Measurements from ENCODE around the gene RCC2. TPM values are rescaled to one million over a fixed set of nuclear protein-coding genes. Genes with fewer than 3 reads are reported as not detected.

Gene RCC2
- total RNA-seq, 4 donors from 2014 or later: 5.7 to 11.5 (median 7.8) TPM

DNA sequence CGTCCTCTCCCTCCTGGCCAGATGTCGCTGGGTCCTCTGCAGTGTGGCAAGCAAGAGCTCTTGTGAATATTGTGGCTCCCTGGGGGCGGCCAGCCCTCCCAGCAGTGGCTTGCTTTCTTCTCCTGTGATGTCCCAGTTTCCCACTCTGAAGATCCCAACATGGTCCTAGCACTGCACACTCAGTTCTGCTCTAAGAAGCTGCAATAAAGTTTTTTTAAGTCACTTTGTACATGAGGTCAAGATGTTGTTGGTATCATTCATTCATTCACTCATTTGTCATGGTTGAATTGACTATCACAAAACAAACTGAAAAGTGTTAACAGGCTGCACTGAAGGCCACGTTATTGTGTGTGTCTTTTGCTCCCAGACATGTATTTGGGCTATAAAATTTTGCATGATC, 75.7 kb downstream of the RCC2 start:
- Histone ChIP-seq H3K9me3 (no peaks in the 10 kb centered on the region), H3K4me3 (no peak overlapping the region), H3K4me1 (no peaks in the 10 kb centered on the region), H3K27ac (no peak overlapping the region), H3K36me3 (no peaks in the 10 kb centered on the region), H3K27me3 (peaks cover 7 to 11% (median 8%) of the 10 kb centered on the region in 3 donors)
- no peak for DNase-seq
- TF ChIP-seq, protein P1, sequence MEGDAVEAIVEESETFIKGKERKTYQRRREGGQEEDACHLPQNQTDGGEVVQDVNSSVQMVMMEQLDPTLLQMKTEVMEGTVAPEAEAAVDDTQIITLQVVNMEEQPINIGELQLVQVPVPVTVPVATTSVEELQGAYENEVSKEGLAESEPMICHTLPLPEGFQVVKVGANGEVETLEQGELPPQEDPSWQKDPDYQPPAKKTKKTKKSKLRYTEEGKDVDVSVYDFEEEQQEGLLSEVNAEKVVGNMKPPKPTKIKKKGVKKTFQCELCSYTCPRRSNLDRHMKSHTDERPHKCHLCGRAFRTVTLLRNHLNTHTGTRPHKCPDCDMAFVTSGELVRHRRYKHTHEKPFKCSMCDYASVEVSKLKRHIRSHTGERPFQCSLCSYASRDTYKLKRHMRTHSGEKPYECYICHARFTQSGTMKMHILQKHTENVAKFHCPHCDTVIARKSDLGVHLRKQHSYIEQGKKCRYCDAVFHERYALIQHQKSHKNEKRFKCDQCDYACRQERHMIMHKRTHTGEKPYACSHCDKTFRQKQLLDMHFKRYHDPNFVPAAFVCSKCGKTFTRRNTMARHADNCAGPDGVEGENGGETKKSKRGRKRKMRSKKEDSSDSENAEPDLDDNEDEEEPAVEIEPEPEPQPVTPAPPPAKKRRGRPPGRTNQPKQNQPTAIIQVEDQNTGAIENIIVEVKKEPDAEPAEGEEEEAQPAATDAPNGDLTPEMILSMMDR (IDR thresholded peaks at IDR 0.05 in 4 of 5, conservative IDR thresholded peaks at IDR 0.05 in 1 of 5): no peak
- no peak for TF ChIP-seq POLR2A (IDR thresholded peaks at IDR 0.05)
- intact Hi-C loops (cut with DNase I; ENCODE audit: low total_unique reads) (no loop called here), in situ Hi-C loops (cut with MboI; ENCODE audit: low sequenced_read_pairs in 4 of 4) (no loop called here)
- no peak for ATAC-seq

DNA sequence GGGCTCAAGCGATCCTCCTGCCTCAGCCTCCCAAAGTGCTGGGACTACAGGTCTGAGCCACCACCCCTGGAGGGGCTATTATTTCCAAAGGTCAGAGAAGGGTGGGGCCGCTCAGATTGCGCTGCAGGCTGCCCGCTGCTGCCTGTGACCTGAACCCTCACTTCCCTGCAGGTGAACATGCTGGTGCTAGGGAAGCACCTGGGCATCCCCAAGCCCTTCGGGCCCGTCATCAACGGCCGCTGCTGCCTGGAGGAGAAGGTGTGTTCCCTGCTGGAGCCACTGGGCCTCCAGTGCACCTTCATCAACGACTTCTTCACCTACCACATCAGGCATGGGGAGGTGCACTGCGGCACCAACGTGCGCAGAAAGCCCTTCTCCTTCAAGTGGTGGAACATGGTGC, 76.1 kb downstream of the RCC2 start:
- H3K4me1 ChIP-seq: no peaks in the 10 kb centered on the region
- ATAC-seq: no peak
- in situ Hi-C loops (cut with MboI; ENCODE audit: low sequenced_read_pairs in 4 of 4): no loop called here
- DNase-seq: no peak
- H3K27me3 ChIP-seq: peaks cover 7 to 11% (median 8%) of the 10 kb centered on the region in 3 donors
- no peak for TF ChIP-seq POLR2A (IDR thresholded peaks at IDR 0.05)
- TF ChIP-seq, protein P1 (IDR thresholded peaks at IDR 0.05 in 4 of 5, conservative IDR thresholded peaks at IDR 0.05 in 1 of 5): no peak
- H3K27ac ChIP-seq: no peak overlapping the region
- intact Hi-C loops (cut with DNase I; ENCODE audit: low total_unique reads): no loop called here
- no peak overlapping the region for H3K4me3 ChIP-seq
- no peaks in the 10 kb centered on the region for H3K36me3 ChIP-seq
- H3K9me3 ChIP-seq: no peaks in the 10 kb centered on the region

DNA sequence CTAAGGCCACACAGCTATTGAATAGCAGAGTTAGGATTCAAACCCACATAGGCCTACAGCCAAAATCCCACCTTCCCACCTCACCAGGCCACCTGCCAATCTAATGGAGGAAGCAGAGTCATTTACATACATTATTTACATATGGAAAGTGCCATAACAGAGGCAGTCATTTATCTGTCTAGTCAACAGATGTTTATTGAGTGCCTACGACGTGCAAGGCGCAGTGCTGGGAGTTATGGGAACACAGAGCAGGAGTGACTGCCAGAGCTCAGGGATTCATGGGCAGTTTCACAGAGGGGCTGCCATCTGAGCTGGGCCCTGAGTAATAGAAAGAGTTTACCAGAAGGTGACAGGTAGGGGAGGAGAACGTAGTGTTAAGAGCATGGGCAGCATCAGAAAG, 77.8 kb downstream of the RCC2 start:
- no peak for ATAC-seq
- no peak overlapping the region for H3K27ac ChIP-seq
- no peak overlapping the region for H3K4me3 ChIP-seq
- no peaks in the 10 kb centered on the region for H3K36me3 ChIP-seq
- no peaks in the 10 kb centered on the region for H3K9me3 ChIP-seq
- intact Hi-C loops (cut with DNase I; ENCODE audit: low total_unique reads) (no loop called here), in situ Hi-C loops (cut with MboI; ENCODE audit: low sequenced_read_pairs in 4 of 4) (no loop called here)
- TF ChIP-seq POLR2A (IDR thresholded peaks at IDR 0.05): no peak
- TF ChIP-seq, protein P1 (IDR thresholded peaks at IDR 0.05 in 4 of 5, conservative IDR thresholded peaks at IDR 0.05 in 1 of 5): no peak
- DNase-seq: no peak
- no peaks in the 10 kb centered on the region for H3K4me1 ChIP-seq
- H3K27me3 ChIP-seq: peaks cover 7 to 11% (median 8%) of the 10 kb centered on the region in 3 donors

DNA sequence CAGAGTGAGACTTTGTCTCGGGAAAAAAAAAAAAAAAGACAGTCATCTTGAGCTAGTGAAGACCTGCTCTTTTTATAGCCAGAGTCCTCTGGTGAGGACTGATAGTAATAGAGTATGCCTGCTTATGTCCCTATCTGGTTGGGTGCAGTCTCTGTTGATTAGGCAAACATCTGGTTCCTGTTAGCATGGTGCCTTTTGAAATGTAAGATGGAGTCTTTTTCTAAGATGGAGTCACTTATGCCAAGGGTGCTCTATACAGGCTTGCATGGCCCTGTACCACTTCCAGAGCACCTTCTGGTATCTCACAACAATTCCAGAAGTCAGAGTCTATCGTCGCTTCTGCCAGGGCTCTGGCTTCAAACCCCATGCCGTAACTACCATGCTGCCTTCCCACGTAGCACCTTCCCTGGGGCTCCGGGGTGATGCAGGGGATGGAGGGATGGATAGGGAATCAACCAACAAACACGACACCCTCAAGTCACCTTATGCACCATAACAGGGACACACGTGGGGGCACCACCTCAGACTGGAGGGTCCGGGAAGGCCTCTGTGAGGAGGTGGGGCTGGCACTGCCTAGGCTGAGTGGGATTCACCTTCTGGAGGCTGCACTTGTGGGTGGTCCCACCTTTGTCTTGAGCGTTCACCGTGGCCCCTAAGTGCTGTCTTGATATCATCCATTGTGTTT, 79.1 kb downstream of the RCC2 start:
- DNase-seq (no peak), ATAC-seq (peak in 1 of 2 donors; percentile 26)
- TF ChIP-seq, protein P1 (IDR thresholded peaks at IDR 0.05 in 4 of 5, conservative IDR thresholded peaks at IDR 0.05 in 1 of 5): no peak
- TF ChIP-seq POLR2A (IDR thresholded peaks at IDR 0.05): no peak
- Histone ChIP-seq H3K9me3 (no peaks in the 10 kb centered on the region), H3K27me3 (peaks cover 5 to 11% (median 8%) of the 10 kb centered on the region in 3 donors), H3K36me3 (no peaks in the 10 kb centered on the region), H3K4me3 (no peak overlapping the region), H3K4me1 (no peaks in the 10 kb centered on the region), H3K27ac (no peak overlapping the region)
- intact Hi-C loops (cut with DNase I; ENCODE audit: low total_unique reads): no loop called here
- in situ Hi-C loops (cut with MboI; ENCODE audit: low sequenced_read_pairs in 4 of 4): no loop called here

DNA sequence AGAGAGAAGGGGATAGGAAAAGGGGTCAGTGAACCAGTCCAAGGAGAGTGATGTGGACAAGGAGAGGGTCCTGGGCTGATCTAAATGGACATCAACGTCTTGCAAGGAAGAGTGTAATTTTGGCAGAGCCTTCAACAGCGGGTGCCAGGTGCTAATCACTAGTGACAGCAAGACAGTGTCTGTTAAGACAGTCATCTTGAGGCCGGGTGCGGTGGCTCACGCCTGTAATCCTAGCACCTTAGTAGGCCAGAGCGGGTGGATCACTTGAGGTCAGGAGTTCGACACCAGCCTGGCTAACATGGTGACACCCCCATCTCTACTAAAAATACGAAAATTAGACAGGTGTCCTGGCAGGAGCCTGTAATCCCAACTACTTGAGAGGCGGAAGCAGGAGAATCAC, 79.7 kb downstream of the RCC2 start:
- in situ Hi-C loops (cut with MboI; ENCODE audit: low sequenced_read_pairs in 4 of 4) (no loop called here), intact Hi-C loops (cut with DNase I; ENCODE audit: low total_unique reads) (no loop called here)
- peaks cover 0 to 11% (median 8%) of the 10 kb centered on the region in 3 donors for H3K27me3 ChIP-seq

More for the DNA sequence above, 79.7 kb downstream of the RCC2 start:
- no peak for DNase-seq
- H3K4me3 ChIP-seq: no peak overlapping the region
- TF ChIP-seq, protein P1 (IDR thresholded peaks at IDR 0.05 in 4 of 5, conservative IDR thresholded peaks at IDR 0.05 in 1 of 5): no peak
- TF ChIP-seq POLR2A (IDR thresholded peaks at IDR 0.05): no peak
- H3K27ac ChIP-seq: no peak overlapping the region
- H3K36me3 ChIP-seq: no peaks in the 10 kb centered on the region
- no peak for ATAC-seq
- no peaks in the 10 kb centered on the region for H3K9me3 ChIP-seq
- H3K4me1 ChIP-seq: no peaks in the 10 kb centered on the region

All from gastrocnemius medialis (tissue), 4 donors.